ENCODE results near the gene MYLK3.

MYLK3 gene

DNA sequence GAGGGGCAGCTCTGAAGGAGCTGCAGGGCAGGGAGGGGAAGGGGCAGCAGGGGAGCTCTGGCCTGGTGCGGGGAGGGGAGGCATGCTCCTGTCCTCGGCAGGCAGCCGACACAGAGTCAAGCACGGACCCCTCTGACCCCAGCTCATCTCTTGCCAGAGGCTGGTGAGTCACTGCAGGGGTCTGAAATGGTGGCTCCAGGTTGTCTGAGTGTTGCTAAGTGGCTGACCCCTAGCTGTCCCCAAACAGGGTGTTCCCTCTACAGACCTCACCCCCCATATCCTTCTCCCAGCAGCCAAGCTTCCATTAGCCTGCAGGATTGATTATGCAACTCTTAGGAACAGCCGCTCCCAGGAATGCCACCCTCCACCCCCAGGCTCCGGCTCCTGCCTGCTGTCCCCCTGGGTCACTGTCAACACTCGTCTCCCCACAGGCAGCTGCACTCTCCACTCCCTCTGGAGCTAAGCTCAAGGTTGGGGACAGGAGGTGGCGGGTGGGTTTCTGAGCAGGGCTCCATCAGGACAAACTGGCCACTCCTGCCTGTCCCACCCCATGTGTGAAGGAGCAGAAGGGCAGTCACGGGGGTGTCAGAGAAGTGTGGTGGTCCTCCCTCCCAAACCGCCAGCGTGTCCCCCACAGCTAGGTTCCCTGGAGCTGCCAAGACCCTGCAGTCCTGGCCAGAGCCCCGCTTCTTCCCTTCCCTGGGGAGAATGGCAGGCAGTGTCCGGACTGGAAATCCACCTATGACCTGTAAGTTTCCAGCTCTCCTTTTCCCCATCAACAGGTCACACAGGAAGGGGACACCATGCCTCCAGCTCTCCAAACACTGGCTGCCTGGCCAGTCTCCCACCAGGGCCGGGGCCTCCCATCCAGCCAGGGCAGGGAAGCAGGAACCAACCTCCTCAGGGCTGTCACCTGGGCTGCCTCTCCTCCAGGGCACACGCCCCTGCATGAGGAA, 1.0 kb downstream of the MYLK3 start:
- H3K4me3 ChIP-seq (ENCODE audit: low read depth, low read length) = no peak overlapping the region
- in situ Hi-C loops (cut with HindIII; ENCODE audit: low sequenced_read_pairs) = no loop called here
- DNase-seq (ENCODE audit: low read depth, low spot score) = no peak
- TF ChIP-seq, protein P1, sequence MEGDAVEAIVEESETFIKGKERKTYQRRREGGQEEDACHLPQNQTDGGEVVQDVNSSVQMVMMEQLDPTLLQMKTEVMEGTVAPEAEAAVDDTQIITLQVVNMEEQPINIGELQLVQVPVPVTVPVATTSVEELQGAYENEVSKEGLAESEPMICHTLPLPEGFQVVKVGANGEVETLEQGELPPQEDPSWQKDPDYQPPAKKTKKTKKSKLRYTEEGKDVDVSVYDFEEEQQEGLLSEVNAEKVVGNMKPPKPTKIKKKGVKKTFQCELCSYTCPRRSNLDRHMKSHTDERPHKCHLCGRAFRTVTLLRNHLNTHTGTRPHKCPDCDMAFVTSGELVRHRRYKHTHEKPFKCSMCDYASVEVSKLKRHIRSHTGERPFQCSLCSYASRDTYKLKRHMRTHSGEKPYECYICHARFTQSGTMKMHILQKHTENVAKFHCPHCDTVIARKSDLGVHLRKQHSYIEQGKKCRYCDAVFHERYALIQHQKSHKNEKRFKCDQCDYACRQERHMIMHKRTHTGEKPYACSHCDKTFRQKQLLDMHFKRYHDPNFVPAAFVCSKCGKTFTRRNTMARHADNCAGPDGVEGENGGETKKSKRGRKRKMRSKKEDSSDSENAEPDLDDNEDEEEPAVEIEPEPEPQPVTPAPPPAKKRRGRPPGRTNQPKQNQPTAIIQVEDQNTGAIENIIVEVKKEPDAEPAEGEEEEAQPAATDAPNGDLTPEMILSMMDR (IDR thresholded peaks at IDR 0.05; ENCODE audit: low read depth, low read length) = no peak

DNA sequence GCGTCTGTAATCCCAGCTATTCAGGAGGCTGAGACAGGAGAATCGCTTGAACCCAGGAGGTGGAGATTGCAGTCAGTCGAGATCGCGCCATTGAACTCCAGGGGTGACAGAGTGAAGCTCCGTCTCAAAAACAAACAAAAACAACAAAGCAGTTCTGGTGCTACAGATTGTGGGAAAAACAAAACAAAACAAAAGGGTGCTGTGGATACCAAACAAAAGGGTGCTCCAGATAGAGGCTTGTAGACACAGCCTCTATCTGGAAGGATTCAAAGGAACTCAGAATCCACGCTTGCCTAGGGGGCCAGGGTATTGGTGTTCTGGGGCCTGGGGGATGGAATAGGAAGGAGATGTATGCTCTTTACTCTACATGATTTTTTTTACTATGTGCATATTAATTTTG, 2.5 kb downstream of the MYLK3 start:
- no peak for DNase-seq (ENCODE audit: low read depth, low spot score)
- in situ Hi-C loops (cut with HindIII; ENCODE audit: low sequenced_read_pairs) = no loop called here
- TF ChIP-seq, protein P1 (IDR thresholded peaks at IDR 0.05; ENCODE audit: low read depth, low read length) = no peak
- no peak overlapping the region for H3K4me3 ChIP-seq (ENCODE audit: low read depth, low read length)

DNA sequence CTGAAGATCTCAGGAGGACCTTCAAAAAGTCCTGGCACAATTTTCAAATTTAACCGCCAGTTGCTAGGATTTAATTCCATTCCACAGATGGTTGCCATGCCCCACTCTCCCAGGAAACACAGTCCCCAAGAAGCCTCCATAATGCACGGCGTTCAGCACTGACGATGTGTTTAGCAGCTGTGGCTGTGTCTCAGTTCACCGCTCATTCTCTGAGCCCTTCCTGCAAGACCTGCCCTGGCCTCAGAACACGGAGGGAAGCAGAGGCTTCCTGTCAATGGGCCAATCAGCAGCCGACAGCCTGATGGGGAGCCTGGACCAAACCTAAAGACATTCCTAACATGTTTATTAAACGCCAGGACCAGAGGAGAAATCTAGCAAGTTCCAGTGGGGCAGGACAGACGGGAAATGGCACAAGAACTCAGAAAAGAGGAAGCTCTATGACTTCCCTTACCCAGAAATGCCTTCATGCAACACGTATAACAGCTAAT, 4.9 kb downstream of the MYLK3 start:
- TF ChIP-seq, protein P1 (IDR thresholded peaks at IDR 0.05; ENCODE audit: low read depth, low read length) = no peak
- in situ Hi-C loops (cut with HindIII; ENCODE audit: low sequenced_read_pairs) = no loop called here
- no peak overlapping the region for H3K4me3 ChIP-seq (ENCODE audit: low read depth, low read length)
- peak; percentile 15 for DNase-seq (ENCODE audit: low read depth, low spot score)

DNA sequence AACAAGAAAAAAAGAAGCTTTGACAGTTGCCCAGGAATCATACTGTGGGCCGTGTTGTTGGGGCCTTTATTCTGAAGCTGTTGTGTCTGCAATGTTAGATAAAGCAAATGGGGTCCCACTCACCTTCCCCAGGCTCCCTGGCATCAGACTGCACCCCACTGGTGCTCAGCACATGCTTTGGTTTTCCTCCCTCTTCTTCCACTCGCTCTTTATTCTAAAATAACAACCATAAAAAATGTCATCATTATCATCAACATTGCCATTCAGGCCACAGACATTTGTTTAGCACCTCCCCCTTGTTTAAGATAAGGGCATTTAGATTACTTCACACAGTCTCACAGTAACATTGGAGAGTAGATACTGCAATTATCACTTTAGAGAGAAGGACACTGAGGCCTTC, 8.2 kb downstream of the MYLK3 start:
- in situ Hi-C loops (cut with HindIII; ENCODE audit: low sequenced_read_pairs) = no loop called here
- DNase-seq (ENCODE audit: low read depth, low spot score) = no peak
- no peak overlapping the region for H3K4me3 ChIP-seq (ENCODE audit: low read depth, low read length)
- TF ChIP-seq, protein P1 (IDR thresholded peaks at IDR 0.05; ENCODE audit: low read depth, low read length) = no peak

DNA sequence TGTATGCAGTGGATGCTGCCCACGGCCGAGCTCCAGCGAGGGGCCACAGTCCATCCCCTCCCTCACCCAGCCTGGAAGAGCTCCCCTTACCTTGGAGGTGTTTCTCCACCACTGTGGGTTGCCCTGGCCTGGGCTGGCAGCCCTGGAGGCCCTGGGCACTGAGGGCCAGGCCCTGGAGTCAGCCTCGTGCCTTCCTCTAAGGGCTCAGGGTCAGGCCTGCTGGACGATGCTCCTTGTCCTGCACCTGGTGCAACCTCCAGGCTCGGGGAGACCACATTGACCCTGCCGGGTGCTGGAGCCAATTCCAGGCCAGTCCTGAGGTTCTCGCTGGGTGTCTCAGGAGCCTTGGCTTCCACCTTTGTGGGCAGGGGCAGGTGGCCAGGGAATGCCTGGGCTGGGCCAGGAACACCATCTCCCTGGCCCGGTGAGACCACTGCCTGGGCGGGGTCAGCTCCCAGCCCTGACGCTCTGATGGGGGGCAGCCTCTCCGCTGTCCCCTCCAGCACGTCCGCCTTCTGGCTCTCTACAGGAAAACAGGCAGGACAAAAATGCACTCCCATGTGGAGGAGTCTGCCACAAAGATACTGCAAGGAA, 10.4 kb downstream of the MYLK3 start:
- in situ Hi-C loops (cut with HindIII; ENCODE audit: low sequenced_read_pairs) = no loop called here
- no peak for DNase-seq (ENCODE audit: low read depth, low spot score)
- TF ChIP-seq, protein P1 (IDR thresholded peaks at IDR 0.05; ENCODE audit: low read depth, low read length) = no peak
- no peak overlapping the region for H3K4me3 ChIP-seq (ENCODE audit: low read depth, low read length)

DNA sequence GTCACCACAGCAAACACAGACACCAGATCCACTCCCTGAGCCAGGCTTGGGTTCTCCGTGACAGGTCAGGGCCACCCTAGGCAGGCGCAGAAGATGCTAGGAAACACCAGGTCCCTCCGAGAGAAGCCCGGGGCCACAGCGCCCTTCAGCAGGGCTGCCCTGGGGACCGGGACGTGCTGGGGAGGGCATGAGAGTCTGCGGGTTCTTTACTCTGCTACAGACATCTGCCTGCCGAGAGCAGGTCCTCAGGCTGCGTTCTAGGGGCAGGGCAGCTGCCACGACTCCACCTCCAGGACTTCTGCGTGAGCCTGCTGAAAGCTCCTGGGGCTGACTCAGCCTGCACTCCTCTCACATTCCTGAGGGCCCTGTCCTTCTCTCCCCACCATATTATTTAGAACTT, 11.4 kb downstream of the MYLK3 start:
- TF ChIP-seq, protein P1 (IDR thresholded peaks at IDR 0.05; ENCODE audit: low read depth, low read length) = no peak
- H3K4me3 ChIP-seq (ENCODE audit: low read depth, low read length) = no peak overlapping the region
- in situ Hi-C loops (cut with HindIII; ENCODE audit: low sequenced_read_pairs) = no loop called here

More for the DNA sequence above, 11.4 kb downstream of the MYLK3 start:
- DNase-seq (ENCODE audit: low read depth, low spot score) = no peak

Data from astrocyte of the spinal cord (primary cell).